ENCODE results near the gene SH2D3A.
A peak's percentile ranks its signal among the peaks of the same experiment; 100 is the strongest.
"Not testable (repeated sequence)": the region's sequence is repeated elsewhere in the genome, so short reads cannot be mapped to it uniquely, and the experiment has no call there.

The SH2D3A gene

GRCh38 chr19:6761053-6761676, 6.1 kb downstream of the SH2D3A start:
- no peak for DNase-seq (ENCODE audit: low read depth in 2 of 2, low spot score in 1 of 2)

- no peak for DNase-seq (ENCODE audit: low read depth in 2 of 2, low spot score in 1 of 2)
Measured at GRCh38 chr19:6760606-6761005, 6.6 kb downstream of the SH2D3A start.

GRCh38 chr19:6754653-6755463, 12.4 kb downstream of the SH2D3A start:
- DNase-seq (ENCODE audit: low read depth in 2 of 2, low spot score in 1 of 2) = no peak

GRCh38 chr19:6754136-6754535, 13.1 kb downstream of the SH2D3A start:
- DNase-seq (ENCODE audit: low read depth in 2 of 2, low spot score in 1 of 2) = no peak

- DNase-seq (ENCODE audit: low read depth in 2 of 2, low spot score in 1 of 2) = peak; percentile 42 to 60
Measured at GRCh38 chr19:6753178-6754031, 13.8 kb downstream of the SH2D3A start.

- no peak for DNase-seq (ENCODE audit: low read depth in 2 of 2, low spot score in 1 of 2)
Measured at GRCh38 chr19:6752256-6753177, 14.7 kb downstream of the SH2D3A start.

GRCh38 chr19:6751189-6751588, 16.0 kb downstream of the SH2D3A start:
- no peak for DNase-seq (ENCODE audit: low read depth in 2 of 2, low spot score in 1 of 2)

- DNase-seq (ENCODE audit: low read depth in 2 of 2, low spot score in 1 of 2) = no peak
Measured at GRCh38 chr19:6750062-6750461, 17.2 kb downstream of the SH2D3A start.

GRCh38 chr19:6748543-6748942, 18.7 kb downstream of the SH2D3A start:
- not testable (repeated sequence) for DNase-seq (ENCODE audit: low read depth in 2 of 2, low spot score in 1 of 2)

GRCh38 chr19:6745965-6746364, 21.3 kb downstream of the SH2D3A start:
- no peak for DNase-seq (ENCODE audit: low read depth in 2 of 2, low spot score in 1 of 2)

GRCh38 chr19:6744381-6745301, 22.6 kb downstream of the SH2D3A start:
- DNase-seq (ENCODE audit: low read depth in 2 of 2, low spot score in 1 of 2) = no peak

- DNase-seq (ENCODE audit: low read depth in 2 of 2, low spot score in 1 of 2) = no peak
Measured at GRCh38 chr19:6743714-6744380, 23.4 kb downstream of the SH2D3A start.

- no peak for DNase-seq (ENCODE audit: low read depth in 2 of 2, low spot score in 1 of 2)
Measured at GRCh38 chr19:6743066-6743465, 24.2 kb downstream of the SH2D3A start.

GRCh38 chr19:6740589-6741343, 26.5 kb downstream of the SH2D3A start:
- no peak for DNase-seq (ENCODE audit: low read depth in 2 of 2, low spot score in 1 of 2)

- DNase-seq (ENCODE audit: low read depth in 2 of 2, low spot score in 1 of 2) = no peak
Measured at GRCh38 chr19:6739883-6740588, 27.2 kb downstream of the SH2D3A start.

- peak; percentile 62 to 64 for DNase-seq (ENCODE audit: low read depth in 2 of 2, low spot score in 1 of 2)
Measured at GRCh38 chr19:6739390-6739882, 27.8 kb downstream of the SH2D3A start, which contains the start of gene TRIP10. Gene TRIP10 (plus strand): TSS chr19:6739680. CDS start chr19:6739762, 82 bp downstream.

GRCh38 chr19:6738787-6739389, 28.3 kb downstream of the SH2D3A start:
- no peak for DNase-seq (ENCODE audit: low read depth in 2 of 2, low spot score in 1 of 2)

Measured in stimulated activated CD8-positive, alpha-beta memory T cell treated with anti-CD3 and anti-CD28 coated beads, Interleukin-4, amount 100 ng/mL, for 1 hour (primary cell).